Heart right ventricle (tissue), 16 donors: ENCODE measurements around the gene ZDHHC4. TPM values are rescaled to one million over a fixed set of nuclear protein-coding genes. Genes with fewer than 3 reads are reported as not detected.

Experiments used
- ATAC-seq, 8 donors: fragments of 200-7000 bp; cut with Tn5 transposase; one replicate each; pipeline ENCODE4 v1.9.1; 2020; ENCODE audit warnings: mild to moderate bottlenecking in 8 of 8, moderate library complexity in 8 of 8, moderate number of reproducible peaks in 1 of 8
- DNase-seq, 2 donors: peaks; one replicate each; pipeline ENCODE4 v3.0.0-alpha.2; 2020
- H3K27ac ChIP-seq, 10 donors: fragments of 200-600 bp; sonication (generic) in 2 of 10; one replicate each; pipeline versions ENCODE4 v1.5.0 to v1.8.0; 2020 to 2022; ENCODE audit warnings: mild to moderate bottlenecking in 3 of 10
- H3K27me3 ChIP-seq, 7 donors: fragments of 200-600 bp; one replicate each; pipeline ENCODE4 v1.8.0; 2021 to 2022; ENCODE audit warnings: mild to moderate bottlenecking in 2 of 7
- H3K36me3 ChIP-seq, 9 donors: fragments of 200-600 bp; sonication (generic) in 1 of 9; one replicate each; pipeline versions ENCODE4 v1.5.0 to v1.8.0; 2020 to 2022; ENCODE audit warnings: mild to moderate bottlenecking in 2 of 9
- H3K4me1 ChIP-seq, 9 donors: fragments of 200-600 bp; sonication (generic) in 1 of 9; one replicate each; pipeline versions ENCODE4 v1.5.0 to v1.8.0; 2020 to 2022; ENCODE audit warnings: mild to moderate bottlenecking in 4 of 9
- H3K4me3 ChIP-seq, 10 donors: fragments of 200-600 bp; sonication (generic) in 2 of 10; one replicate each; pipeline versions ENCODE4 v1.5.0 to v1.8.0; 2020 to 2022; ENCODE audit warnings: mild to moderate bottlenecking in 7 of 10, moderate library complexity in 2 of 10
- H3K9me3 ChIP-seq, 11 donors: fragments of 200-600 bp in 10 of 11; sonication (generic) in 2 of 11; one replicate each; pipeline versions ENCODE4 v1.5.0 to v1.8.0; 2013 to 2022; ENCODE audit warnings: mild to moderate bottlenecking in 2 of 11, control low read depth in 1 of 11, moderate library complexity in 1 of 11
- WGBS, 2 donors: extraction: QIAGEN DNeasy Blood & Tissue Kit; methylation state at CpG; one replicate each; pipeline ENCODE4 v1.1.7; 2013; ENCODE audit warnings: inconsistent platforms in 1 of 2; 5-methylcytosine and 5-hydroxymethylcytosine counted together
- intact Hi-C, 10 donors: fragments of 100-400 bp; cut with DNase I; formaldehyde crosslinking; loops; one replicate each; pipeline versions ENCODE4 v1.11.1 to v1.14.2; 2022
- polyA plus RNA-seq, 2 donors: library from polyadenylated mRNA; stranded (reverse); fragments of 200-250 nt; gene quantifications; one replicate each; pipeline ENCODE4 v1.2.3, GENCODE V29; 2013
- total RNA-seq, 10 donors: library from RNA; stranded (reverse); fragmentation: NEBNext Ultra II Directional in 3 of 10; extraction: Animal tissue kit (Norgen Biotek cat#: 25700) in 3 of 10; gene quantifications; one replicate each; pipeline versions ENCODE4 v1.2.1 to v1.2.4, GENCODE V29; 2021 to 2023
- TF ChIP-seq, protein P1 (sequence below), 9 donors: fragments of 200-600 bp; sonication (generic) in 2 of 9; IDR thresholded peaks; one replicate each; pipeline versions ENCODE4 v1.5.0 to v1.8.0; 2021 to 2022; ENCODE audit warnings: antibody characterized with exemption in 9 of 9, mild to moderate bottlenecking in 5 of 9, moderate library complexity in 1 of 9
- donor health status: Arrhythmogenic right ventricular cardiomyopathy.
- donor health status: ischemic (EF 13 %, LVEDD 7.1; RV severe dilation, severe dysfunction).
- donor health status: healthy with polysubstance abuse.
- donor health status: DM: no; HTN: yes; CAD: no.
- donor health status: DM: no; HTN: no; CAD: no.
- donor health status: ischemic (EF 25% LVEDD 6.9; RV normal size, moderate dysfunction).
- donor health status: ischemic (EF 25% LVEDD 5.7; RV mildly dilated, moderate dysfunction).
- donor health status: healthy.
- donor health status: DM: yes; HTN: yes; CAD: no.
- donor health status: Ischemic cardiomyopathy.
- donor health status: ischemic (EF 35%, LVEDD 5.7; RV mildly dilated, moderate dysfunction).
- donor health status: nonischemic (EF 11% LVEDD 7.7; RV severe dilation, severe dysfunction).
- donor health status: DM: yes; HTN: yes; CAD: no.
- donor health status: PGD.
- donor health status: ischemic (EF 29% LVEDD 5.4; RV normal size, mild dysfunction).
- donor health status: nonischemic (EF 23%, LVEDD 6.1; RV moderate dilation, normal function).

The ZDHHC4 gene
- total and polyA plus RNA-seq, 12 donors: 25.5 to 54.2 (median 43.3) TPM

DNA sequence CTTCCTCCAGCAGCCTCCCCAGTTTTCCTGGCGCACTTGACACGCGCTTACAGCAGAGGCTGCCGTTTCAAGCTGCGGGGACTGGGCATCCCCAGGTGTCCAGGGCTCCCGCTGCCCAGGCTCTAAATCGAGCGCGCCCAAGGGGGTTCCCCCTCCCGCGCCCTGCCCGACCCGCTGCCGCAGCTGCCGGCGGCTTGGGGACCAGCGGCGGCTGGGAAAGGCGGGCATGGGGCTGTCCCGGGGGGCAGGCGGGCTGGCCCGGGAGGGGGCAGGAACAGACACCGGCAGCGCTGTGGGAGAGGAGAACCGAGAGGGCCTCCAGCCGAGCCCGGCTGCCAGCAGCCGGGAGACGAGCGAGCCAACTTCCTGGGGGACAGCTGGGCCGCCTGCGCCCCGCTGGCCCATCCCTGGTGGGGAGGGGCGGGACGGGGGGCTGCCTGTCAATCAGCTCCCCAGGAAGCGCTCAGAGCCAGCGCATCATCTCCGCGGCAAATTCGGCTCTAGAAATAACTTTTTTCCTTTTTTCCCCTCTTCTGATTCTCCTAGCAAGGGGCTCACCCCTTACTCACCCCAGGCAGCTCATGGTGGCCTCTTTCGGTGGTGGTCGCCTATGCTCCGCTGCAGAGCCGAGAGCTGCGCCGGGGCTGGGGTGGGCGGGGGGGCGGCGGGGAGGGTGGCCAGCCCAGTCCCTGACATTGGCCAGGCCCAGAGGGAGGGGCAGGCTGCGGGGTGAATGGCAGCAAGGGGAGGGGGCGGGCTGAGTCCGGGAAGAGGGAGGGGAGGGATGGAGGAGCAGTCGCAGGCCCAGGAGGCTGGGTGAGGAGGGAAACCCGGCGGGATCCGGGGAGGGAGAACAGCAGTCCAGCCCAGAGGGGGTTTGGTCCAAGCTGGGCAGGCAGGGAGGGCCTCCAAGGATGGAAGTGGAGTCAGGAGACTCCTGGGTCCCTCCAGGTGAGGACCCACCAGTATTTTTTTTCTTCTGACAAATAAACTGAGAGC is 40.7 kb upstream of the ZDHHC4 start:
- H3K4me3 ChIP-seq: peak overlapping the region in 9 of 10 donors; percentile 3 to 44 (median 35)
- H3K27ac ChIP-seq: no peak overlapping the region
- peak in 1 of 8 donors; percentile 24 for ATAC-seq
- no peaks in the 10 kb centered on the region for H3K9me3 ChIP-seq
- no peak for DNase-seq
- peaks cover 6 to 85% (median 70%) of the 10 kb centered on the region in 7 donors for H3K27me3 ChIP-seq
- 1 to 2% methylated on average over 54 to 56 of the region's 56 CpGs for WGBS, 2 donors
- peaks cover 0 to 11% (median 8%) of the 10 kb centered on the region in 9 donors for H3K4me1 ChIP-seq
- intact Hi-C loops: no loop called here
- H3K36me3 ChIP-seq: no peaks in the 10 kb centered on the region
- TF ChIP-seq, protein P1, sequence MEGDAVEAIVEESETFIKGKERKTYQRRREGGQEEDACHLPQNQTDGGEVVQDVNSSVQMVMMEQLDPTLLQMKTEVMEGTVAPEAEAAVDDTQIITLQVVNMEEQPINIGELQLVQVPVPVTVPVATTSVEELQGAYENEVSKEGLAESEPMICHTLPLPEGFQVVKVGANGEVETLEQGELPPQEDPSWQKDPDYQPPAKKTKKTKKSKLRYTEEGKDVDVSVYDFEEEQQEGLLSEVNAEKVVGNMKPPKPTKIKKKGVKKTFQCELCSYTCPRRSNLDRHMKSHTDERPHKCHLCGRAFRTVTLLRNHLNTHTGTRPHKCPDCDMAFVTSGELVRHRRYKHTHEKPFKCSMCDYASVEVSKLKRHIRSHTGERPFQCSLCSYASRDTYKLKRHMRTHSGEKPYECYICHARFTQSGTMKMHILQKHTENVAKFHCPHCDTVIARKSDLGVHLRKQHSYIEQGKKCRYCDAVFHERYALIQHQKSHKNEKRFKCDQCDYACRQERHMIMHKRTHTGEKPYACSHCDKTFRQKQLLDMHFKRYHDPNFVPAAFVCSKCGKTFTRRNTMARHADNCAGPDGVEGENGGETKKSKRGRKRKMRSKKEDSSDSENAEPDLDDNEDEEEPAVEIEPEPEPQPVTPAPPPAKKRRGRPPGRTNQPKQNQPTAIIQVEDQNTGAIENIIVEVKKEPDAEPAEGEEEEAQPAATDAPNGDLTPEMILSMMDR (IDR thresholded peaks at IDR 0.05): no peak

DNA sequence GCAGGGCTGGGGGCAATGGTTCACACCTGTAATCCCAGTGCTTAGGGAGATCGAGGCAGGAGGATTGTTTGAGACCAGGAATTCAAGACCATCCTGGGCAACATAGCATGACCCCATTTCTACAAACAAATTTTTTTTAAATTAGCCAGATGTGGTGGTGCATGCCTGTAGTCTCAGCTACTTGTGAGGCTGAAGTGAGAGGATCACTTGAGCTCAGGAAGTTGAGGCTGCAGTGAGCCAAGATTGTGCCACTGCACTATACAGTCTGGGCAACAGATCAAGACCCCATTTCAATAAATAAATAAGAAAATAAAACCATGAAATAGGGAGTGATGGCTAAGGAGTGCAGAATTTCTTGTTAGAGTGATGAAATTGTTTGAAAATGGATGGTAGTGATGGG is 34.9 kb upstream of the ZDHHC4 start:
- DNase-seq (no peak), ATAC-seq (no peak)
- no peaks in the 10 kb centered on the region for H3K9me3 ChIP-seq
- WGBS, 2 donors: 81 to 88% methylated on average over 1 of the region's 1 CpG
- H3K36me3 ChIP-seq: no peaks in the 10 kb centered on the region
- TF ChIP-seq, protein P1 (IDR thresholded peaks at IDR 0.05): no peak
- H3K27ac ChIP-seq: no peak overlapping the region
- H3K27me3 ChIP-seq: peaks cover 0 to 56% (median 29%) of the 10 kb centered on the region in 7 donors
- no peaks in the 10 kb centered on the region for H3K4me1 ChIP-seq
- H3K4me3 ChIP-seq: no peak overlapping the region
- intact Hi-C loops: no loop called here

DNA sequence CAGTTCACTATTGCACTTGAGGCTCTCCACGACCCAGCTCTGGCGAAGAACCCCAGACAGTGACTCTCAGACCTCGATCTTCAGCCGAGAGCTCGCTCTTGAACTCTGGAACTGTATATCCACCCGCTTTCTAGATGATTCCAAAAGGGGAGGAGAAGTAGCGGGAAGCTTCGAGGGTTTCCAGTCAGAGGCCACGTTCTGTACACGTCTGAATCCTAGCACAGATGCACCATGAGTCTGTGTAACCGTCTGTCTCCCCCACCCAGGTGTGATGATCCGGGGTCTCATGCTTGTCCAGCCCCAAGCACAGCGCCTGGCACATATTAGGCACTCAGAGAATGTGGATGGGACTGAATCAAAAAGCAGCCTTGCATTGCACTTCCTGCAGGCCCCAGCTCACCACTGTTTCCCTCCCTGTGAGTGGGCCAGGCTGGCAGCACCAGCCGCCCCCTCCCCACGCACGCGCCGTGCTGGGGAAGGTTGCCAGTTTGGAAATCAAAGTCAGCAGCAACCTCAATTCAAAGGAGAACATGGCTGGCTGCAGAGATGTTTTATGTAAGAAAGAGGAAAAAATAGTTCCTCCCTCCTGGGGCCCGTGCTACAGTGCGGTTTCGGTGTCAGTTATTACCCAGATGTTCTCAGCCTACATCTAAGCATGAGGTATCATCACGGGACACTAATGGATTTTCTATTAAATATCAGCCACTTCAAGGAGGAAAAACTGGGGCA is 31.7 kb upstream of the ZDHHC4 start:
- intact Hi-C loops: no loop called here
- Histone ChIP-seq H3K27ac (no peak overlapping the region), H3K4me3 (no peak overlapping the region), H3K4me1 (no peaks in the 10 kb centered on the region), H3K9me3 (no peaks in the 10 kb centered on the region), H3K27me3 (peaks cover 0 to 25% (median 3%) of the 10 kb centered on the region in 7 donors), H3K36me3 (no peaks in the 10 kb centered on the region)
- WGBS, 2 donors: 79 to 86% methylated on average over 22 of the region's 22 CpGs
- no peak for DNase-seq
- TF ChIP-seq, protein P1 (IDR thresholded peaks at IDR 0.05): no peak
- ATAC-seq: no peak

DNA sequence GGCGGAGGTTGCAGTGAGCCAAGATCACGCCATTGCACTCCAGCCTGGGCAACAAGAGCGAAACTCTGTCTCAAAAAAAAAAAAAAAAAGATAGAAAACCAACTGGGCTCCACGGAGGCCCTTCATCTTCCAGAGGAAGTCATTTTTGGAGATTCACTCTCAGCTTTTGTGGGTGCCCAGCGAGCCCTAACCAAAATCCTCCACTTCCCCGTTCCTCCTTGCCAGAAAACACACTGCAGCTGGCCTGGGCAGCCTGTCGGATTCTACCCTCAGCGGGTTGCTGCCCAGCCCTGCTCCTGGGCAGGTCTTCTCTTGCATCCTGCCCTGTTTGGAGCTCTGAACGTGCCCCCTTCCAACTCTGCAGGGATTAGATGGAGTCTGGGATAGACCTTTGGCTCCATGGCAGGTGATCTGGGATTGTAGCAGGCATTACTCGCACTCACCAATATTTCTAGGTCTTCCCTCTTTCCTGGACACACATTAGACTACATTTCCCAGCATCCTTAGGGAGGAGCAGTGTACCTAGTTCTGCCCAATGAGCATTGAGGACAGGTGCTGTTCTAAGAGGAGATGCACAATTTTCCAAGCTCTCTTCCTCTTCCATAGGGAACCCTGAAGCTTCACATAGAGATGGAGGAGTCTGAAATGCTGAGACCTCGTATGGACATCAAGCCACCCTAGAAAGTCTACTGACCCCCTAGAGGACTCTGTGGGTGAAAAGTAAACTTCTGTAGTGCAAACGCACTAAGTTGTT is 30.6 kb upstream of the ZDHHC4 start:
- TF ChIP-seq, protein P1 (IDR thresholded peaks at IDR 0.05): no peak
- Histone ChIP-seq H3K27me3 (peaks cover 0 to 16% (median 0%) of the 10 kb centered on the region in 7 donors), H3K9me3 (no peaks in the 10 kb centered on the region), H3K36me3 (no peaks in the 10 kb centered on the region), H3K4me1 (no peaks in the 10 kb centered on the region), H3K27ac (no peak overlapping the region), H3K4me3 (no peak overlapping the region)
- DNase-seq (no peak), ATAC-seq (no peak)
- intact Hi-C loops: no loop called here
- 76 to 78% methylated on average over 11 to 12 of the region's 12 CpGs for WGBS, 2 donors
